HG02840 (cell line): ENCODE measurements around the gene MYL3.

Experiments used
- ATAC-seq: cut with Tn5 transposase; IDR thresholded peaks from one replicate; pipeline ENCODE4 v1.9.1; 2021; ENCODE audit warnings: mild to moderate bottlenecking, moderate library complexity, moderate number of reproducible peaks; ENCODE audit not compliant: unreplicated experiment, low FRiP score

The MYL3 gene

GRCh38 chr3:46866720-46867549, 3.7 kb upstream of the MYL3 start:
- no peak for ATAC-seq

- ATAC-seq = no peak
These were observed 2.9 kb upstream of the MYL3 start for GRCh38 chr3:46866032-46866595.

DNA sequence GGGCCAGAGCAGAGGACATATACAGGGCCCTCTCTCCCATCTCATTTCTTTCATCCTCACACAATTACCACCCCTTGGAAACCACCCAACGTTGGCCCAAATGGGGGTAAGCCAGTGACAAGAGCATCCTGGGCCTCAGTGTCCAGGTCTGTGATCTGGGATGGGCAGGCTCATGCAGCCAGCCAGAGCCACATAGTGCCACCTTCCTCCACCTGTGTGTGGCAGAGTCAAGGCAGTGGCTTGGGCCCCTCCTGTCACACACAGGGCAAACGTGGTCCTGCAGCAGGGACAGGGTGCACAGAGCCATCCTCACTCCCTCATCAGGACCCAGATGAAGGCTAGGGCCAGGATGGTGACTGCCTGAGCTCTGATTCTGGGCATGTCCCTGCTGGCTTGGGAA, 2.3 kb upstream of the MYL3 start:
- no peak for ATAC-seq

GRCh38 chr3:46865031-46865507, 1.8 kb upstream of the MYL3 start:
- no peak for ATAC-seq

GRCh38 chr3:46864061-46864881, 1.0 kb upstream of the MYL3 start:
- ATAC-seq = no peak

GRCh38 chr3:46862369-46863025, 747 bp downstream of the MYL3 start:
- ATAC-seq = no peak

DNA sequence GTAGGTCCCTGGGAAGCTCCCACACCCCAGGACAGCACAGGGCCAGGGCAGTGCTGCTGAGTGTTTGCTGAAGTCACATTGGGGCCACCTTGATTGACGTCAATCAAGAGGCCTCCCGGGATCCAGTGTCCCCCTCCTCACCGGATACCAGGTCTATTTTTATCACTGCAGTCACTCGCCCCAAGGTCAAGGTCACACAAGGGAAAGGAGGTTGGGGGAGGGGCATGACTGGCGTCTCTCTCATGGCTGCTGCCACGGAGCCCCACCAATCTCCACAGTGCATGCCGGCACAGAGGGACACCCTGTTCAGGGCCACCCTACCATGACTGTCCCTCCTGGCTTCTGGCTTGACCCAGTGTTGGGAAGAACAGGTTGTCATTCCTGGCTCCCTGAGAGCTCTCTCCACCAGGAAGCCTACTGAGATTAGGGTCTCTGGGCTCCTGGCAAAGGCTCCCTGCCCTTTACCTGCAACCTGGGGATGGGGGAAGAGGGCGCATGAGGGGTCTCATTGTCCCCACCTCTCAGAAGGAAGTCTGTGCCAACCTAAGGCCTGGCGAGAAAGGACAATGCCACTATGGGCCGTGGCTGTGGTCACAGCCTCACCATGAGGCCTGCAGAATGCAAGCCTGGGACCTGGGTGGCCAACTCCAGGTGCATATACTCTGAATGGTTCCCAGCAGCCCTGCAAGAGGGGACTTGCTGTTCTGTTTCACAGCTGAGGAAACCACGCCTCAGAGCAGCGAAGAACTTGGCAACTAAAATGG, 1.5 kb downstream of the MYL3 start:
- no peak for ATAC-seq

- no peak for ATAC-seq
These were observed 2.2 kb downstream of the MYL3 start for GRCh38 chr3:46860810-46861604.

DNA sequence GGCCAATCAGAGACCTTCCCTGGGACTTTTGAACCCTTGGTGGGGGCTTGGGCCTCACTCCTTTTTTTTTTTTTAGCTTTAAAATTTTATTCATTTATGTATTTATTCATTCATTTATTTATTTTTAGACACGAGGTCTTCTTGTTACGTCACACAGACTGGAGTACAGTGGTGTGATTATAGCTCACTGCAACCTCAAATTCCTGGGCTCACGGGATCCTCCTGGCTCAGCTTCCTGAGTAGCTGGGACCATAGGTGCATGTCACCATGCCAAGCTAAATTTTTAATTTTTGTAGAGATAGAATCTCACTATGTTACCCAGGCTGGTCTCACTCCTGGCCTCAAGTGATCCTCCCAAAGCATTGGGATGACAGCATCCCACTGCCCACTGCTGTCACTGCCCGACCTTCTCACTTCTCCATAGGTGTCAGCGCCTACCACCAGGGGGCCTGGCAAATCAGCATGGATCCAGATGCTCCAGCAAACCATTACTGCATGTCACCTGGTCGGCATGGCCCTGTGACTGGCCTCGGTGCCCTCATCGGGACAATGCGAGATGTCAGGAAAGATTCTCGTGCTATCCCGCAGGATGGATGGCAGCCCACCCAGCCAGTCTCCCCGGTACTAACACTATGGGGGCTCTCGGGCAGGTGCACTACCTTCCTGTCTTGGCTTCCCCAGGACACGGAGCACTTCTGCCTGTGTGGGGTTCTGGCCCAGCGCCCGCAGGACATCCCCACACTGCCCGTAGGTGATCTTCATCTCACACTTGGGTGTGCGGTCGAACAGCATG, 3.0 kb downstream of the MYL3 start:
- no peak for ATAC-seq

DNA sequence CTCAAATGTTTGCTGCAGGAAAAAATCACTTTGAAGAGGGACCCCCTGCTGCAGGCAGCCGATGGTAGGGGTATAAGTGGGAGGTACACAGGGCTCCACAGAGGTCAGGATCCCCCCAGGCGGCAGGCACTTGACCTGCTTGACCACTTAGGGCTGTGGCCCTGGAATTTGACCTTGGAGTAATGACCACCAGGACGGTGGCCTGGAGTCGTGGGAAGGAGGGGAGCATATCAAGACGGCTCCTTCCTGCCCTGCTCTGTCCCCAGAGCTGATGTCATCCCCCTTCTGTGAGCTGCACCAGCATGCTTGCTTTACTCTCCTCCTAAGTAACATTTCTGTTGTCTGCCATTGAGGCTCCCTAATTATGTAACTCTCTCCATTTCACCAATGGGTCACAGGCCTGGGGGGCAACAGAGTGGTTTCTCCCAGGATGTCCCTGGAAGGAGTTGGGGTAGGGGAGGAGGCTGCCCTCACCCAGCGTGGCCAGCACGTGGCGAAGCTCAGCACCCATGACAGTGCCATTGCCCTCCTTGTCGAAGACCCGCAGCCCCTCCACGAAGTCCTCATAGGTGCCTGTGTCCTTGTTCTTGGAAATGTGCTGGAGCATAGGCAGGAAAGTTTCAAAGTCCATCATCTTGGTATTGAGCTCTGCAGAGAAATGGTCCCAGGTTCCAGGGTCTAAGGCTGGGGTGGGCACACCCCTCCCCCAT, 4.1 kb downstream of the MYL3 start:
- ATAC-seq = no peak

- ATAC-seq = no peak
These were observed 4.8 kb downstream of the MYL3 start for GRCh38 chr3:46858456-46858855.

- ATAC-seq = no peak
These were observed 5.5 kb downstream of the MYL3 start for GRCh38 chr3:46857485-46858341.

DNA sequence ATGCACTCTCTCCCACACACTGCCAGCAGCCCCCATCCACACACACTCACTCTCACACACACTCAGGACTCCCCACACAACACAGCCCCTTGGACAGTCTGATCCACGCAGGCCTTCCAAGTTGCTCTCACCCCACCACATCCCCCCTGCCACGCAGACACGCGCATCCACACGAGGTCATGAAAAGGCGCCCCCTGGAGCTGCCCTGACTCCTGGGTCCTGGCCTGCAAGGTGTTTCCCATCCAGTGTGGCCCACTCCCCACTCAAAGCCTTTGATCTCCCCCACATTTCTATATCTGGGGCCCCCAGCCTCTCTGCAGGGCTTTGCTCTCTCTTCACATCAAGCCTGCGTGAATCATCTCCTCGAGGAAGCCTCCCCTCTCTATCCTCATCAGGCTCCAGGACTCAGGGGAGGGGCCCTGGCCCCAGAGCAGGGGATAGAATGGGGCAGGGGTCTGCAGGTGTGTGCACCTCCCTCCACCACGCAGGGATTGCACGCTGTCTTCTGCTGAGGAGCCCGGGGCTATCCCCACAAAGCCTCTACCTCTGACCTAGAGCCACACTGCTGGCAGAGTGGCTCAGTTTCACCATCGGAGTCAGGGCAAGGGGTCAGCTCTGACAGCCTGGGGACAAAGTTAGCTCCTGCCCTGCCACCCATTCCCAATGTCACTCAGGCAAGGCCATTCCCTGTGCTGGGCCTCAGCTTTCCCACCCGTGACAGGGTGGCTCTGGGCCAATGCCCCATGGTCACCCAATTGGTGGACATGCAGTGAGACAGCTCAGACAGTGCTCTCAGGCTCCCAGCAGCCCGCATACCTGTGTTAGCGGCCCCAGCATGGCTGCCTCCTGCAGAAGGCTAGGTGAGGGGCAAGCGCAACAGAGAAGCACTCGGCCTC, 6.4 kb downstream of the MYL3 start:
- no peak for ATAC-seq

DNA sequence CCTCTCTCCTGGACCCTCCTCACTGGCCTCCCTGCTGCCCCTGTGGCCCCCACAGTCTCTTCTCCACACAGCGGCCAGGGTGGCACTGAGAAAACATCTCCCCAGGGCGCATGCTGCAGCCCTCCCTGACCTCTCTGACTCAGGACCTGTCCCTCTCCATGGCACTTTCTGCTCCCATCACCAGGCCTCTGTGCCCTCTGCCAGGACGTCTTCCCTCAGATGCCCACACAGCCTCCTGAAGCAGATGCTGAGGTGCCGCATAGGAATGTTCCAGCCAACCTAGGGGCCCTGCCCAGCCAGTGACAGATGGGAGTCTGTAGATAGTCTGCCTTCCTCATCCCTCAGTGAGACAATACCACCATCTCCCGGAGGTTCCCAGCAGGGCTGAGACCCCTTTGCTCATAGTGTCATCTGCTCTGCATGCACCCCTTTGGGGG, 8.7 kb downstream of the MYL3 start:
- ATAC-seq = no peak

DNA sequence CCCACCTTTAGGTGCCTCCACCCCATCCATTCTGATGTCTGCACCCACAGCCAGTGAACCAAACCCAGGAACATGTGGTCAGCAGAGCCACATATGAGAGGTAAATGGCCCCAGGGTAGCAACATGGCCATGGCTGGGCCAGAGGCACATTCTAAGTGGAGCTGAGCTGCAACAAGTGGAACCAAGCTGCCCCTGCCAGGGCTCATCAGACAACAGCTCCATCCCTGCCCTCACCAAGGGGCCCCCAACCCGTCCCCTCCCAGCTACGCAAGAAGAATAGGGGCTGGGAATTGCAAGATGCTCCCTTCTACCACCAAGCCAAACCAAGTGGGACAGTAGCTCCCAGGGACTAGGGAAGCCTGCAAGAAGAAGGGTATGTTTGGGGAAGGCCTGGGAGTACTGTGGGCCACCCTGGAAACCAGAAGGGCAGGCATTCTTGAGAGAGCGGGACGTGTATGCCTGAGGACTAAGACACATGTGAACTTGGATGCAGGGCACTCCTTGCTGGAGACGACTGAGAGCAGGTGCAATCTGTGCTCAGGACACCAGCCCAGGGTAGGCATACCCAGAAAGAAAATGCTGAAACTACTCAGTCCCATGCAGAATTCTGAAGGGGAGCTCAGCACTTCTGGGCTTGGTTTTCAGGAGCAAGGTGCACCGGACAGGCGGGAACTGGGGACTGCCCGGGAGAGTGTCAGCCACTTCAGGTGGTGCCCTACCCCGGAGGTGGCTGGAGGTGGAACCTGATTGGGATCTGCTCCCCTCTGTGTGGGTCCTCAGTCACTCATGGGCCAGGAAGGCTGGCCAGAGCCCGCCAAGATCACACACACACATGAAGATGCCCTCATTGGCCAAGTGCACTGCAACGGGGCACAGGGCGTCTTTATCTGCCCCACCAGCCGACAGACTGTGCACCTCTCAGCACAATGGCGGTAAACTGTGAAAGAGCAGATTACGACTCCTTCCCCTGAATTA, 9.5 kb downstream of the MYL3 start:
- ATAC-seq = no peak
